H1 (cell line): ENCODE results near the gene CENPF.

Experiments
- CHD2 ChIP-seq: IDR thresholded peaks from 2 replicates; pipeline ENCODE4 v1.6.1; 2012; ENCODE audit warnings: low read length, improper control_type of control experiment
- CREB1 ChIP-seq: IDR thresholded peaks from 2 replicates; pipeline ENCODE4 v1.6.1; 2012; ENCODE audit warnings: inconsistent platforms
- CTCF ChIP-seq, 3 experiments: IDR thresholded peaks; 1 replicate in 2 of 3; 2 replicates in 1 of 3; pipeline versions ENCODE4 v1.5.1 to v1.6.1; 2011; ENCODE audit warnings: low read length in 3 of 3, mild to moderate bottlenecking in 3 of 3, inconsistent platforms in 2 of 3, low read depth in 1 of 3, moderate library complexity in 1 of 3; ENCODE audit not compliant: insufficient read depth in 1 of 3; ENCODE audit errors: control extremely low read depth in 1 of 3
- E2F6 ChIP-seq: IDR thresholded peaks from 2 replicates; pipeline ENCODE4 v1.6.1; 2012; ENCODE audit warnings: inconsistent platforms
- GABPA ChIP-seq: IDR thresholded peaks from 2 replicates; pipeline ENCODE4 v1.6.1; 2011; ENCODE audit warnings: mild to moderate bottlenecking, low read length, moderate library complexity, borderline replicate concordance; ENCODE audit not compliant: insufficient read depth
- HDAC2 ChIP-seq, 2 experiments: fragments of 300-600 bp in 1 of 2; sonication (generic) in 1 of 2; IDR thresholded peaks; 2 replicates each; pipeline ENCODE4 v1.6.1; 2011 to 2012; ENCODE audit warnings: low read depth in 2 of 2, low read length in 2 of 2, mild to moderate bottlenecking in 2 of 2, moderate library complexity in 2 of 2, borderline replicate concordance in 1 of 2, inconsistent platforms in 1 of 2
- SIX5 ChIP-seq: IDR thresholded peaks from 2 replicates; pipeline ENCODE4 v1.6.1; 2011; ENCODE audit warnings: mild to moderate bottlenecking, low read depth, low read length
- SP1 ChIP-seq: IDR thresholded peaks from 2 replicates; pipeline ENCODE4 v1.6.1; 2011; ENCODE audit warnings: low read depth, low read length
- SP4 ChIP-seq: IDR thresholded peaks from 2 replicates; pipeline ENCODE4 v1.6.1; 2012; ENCODE audit warnings: low read length, inconsistent platforms
- SRF ChIP-seq: IDR thresholded peaks from 2 replicates; pipeline ENCODE4 v1.6.1; 2011; ENCODE audit warnings: mild to moderate bottlenecking, low read depth, low read length, moderate library complexity

GRCh38 chr1:214657299-214657698 lies 54.3 kb downstream of the CENPF start:
- TF ChIP-seq E2F6, result no peak
- no peak for TF ChIP-seq SP4
- no peak for TF ChIP-seq CREB1
- TF ChIP-seq SIX5, result no peak
- TF ChIP-seq CTCF (IDR thresholded peaks at IDR 0.05; ENCODE audit: control extremely low read depth in 1 of 3, insufficient read depth in 1 of 3, low read depth in 1 of 3, low read length in 3 of 3), result no peak
- TF ChIP-seq GABPA, result no peak
- no peak for TF ChIP-seq SP1
- no peak for TF ChIP-seq SRF
- no peak for TF ChIP-seq CHD2
- no peak for TF ChIP-seq HDAC2 (IDR thresholded peaks at IDR 0.05; ENCODE audit: borderline replicate concordance in 1 of 2, low read depth in 2 of 2, low read length in 2 of 2)
